Stimulated activated CD8-positive, alpha-beta memory T cell treated with anti-CD3 and anti-CD28 coated beads, Interleukin-4, amount 100 ng/mL, for 4 hours (primary cell): ENCODE measurements around the gene HECTD2.
"Not testable (repeated sequence)": the region's sequence is repeated elsewhere in the genome, so short reads cannot be mapped to it uniquely, and the experiment has no call there.

Experiments
- DNase-seq, 2 donors: peaks; one replicate each; pipeline ENCODE4 v3.0.0-alpha.2; 2020; ENCODE audit warnings: low read depth in 2 of 2, low spot score in 1 of 2

Gene HECTD2

DNA sequence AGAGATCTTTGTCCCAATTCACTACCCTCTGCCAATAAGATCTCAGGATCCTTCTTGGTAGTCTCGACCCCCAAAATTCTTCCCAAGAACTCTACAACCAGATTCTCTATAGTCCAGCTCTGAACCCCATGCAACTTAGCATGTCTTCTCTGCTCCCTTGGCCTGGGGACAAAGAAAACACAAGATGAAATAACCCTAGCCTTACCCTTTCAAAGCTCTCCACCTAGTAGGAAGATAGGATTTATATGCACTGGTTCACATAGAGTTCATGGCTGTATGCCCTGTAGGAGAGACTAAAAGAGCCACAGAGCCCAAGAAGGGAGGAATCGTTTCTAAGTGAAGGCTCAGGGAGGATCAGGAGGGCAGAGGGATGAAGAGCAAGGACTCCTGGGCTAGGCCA is 126.6 kb downstream of the HECTD2 start:
- no peak for DNase-seq

DNA sequence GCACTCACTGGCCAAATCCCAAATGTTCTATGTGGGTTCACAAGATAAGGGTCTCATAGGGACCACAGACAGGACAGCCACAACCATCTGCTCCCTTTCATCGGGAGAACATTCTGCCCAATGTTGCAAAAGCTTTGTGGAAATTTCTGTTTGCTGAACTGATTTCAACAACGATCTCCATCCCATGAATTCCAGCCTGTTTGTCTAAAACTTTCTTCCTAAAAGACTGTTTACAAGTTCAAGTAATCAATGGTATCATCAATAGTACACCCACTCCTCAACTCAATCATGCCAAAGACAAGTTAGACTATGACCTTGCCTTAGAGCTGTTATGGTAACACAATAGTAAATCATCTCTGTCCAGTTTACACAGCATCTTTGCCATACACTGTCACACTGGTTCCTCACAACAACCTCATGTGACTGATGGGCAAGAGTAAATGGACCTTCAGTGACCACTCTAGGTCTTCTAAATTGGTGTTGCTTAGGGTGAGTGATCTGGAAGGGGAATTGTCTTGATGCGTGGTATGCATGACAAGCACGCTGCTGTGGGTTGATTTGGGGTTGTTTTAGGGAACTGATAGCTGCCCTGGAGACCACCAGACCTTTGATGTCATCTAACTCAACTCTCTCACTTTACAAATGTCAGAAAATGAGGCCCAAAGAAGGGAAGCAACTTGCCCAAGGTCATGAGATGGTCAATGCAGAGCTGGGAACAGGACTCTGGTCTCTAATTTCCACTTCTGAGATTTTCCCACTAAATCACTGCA is 127.7 kb downstream of the HECTD2 start:
- DNase-seq, result no peak

DNA sequence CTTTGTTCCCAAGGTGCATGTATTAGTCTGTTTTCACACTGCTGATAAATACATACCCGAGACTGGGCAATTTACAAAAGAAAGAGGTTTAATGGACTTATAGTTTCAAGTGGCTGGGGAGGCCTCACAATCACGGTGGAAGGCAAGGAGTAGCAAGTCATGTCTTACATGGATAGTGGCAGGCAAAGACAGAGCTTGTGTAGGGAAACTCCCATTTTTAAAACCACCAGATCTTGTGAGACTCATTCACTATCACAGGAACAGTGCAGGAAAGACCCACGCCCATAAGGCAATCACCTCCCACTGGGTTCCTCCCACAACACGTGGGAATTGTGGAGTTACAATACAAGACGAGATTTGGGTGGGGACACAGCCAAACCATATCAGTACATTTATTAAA is 129.8 kb downstream of the HECTD2 start:
- DNase-seq, result no peak

DNA sequence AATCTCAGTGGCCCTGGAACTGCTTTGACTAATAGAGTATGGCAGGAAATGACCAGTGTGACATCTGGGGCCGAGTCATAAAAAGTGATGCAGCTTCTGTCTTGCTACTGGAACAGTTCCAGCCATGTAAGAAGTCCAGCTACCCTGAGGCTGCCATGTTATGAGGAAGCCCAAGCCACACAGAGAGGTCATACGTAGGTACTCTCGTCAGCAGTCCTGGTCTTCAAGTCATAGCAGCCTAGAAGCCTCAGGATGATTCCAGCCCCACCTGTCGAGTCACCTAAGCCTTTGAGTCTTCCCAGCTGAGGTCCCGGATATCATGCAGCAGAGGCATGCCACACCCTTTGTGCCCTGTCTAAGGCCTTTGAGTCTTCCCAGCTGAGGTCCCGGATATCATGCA is 130.6 kb downstream of the HECTD2 start:
- DNase-seq, result no peak

DNA sequence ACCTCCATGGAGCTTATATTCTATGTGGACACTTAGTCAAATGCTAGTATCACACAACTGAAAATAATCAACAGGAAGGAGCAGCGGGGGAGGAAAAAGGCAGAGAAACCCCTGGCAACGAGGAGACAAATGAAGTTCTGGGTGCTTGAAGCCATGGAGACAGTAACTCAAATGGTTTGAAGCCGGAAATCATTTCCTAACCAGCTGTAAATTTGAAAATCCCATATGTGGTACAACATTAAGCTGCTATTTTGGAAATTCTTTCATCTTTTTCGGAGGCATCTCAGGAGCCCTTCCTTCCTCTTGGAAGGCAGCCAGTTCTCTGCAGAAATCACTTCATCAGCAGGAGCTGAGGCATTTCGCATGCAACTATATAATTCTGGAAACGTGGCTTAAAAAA is 131.3 kb downstream of the HECTD2 start:
- DNase-seq, result no peak

DNA sequence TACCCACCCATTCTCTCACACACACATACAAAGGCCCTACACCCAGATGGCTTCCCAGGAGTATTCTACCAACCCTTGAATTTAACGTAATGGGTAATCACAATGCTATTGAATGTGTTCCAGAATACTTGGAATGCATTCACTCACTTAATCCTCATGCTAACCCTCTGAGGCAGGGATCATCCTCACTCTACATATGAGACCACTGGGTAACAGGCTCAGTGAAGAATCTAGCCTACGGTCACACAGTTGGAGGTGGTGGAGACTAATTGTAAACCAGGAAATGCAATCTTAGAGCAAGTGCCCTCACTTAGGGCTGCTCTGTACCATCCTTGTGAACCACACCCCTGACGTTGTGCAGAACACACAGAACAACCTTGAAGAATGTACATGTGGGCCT is 135.2 kb downstream of the HECTD2 start:
- DNase-seq, result no peak

DNA sequence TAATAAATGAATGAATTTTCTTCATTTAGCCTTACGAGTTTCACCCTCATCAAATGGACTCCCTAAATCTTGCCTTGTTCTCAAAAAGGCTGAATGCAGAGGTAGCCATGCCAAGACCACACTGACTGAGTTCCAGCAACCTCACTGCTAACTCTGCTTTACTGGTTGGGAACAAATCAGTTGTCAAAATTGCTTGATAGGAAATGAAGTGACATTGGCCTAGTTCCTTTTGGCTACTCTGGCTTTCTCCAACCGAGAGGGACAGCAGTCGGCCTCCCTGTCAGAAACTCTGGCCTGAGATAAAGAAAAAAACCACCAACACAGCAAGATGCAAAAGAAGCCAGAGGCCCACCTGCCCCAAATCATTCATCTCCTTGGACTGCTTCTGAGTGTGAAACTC is 135.7 kb downstream of the HECTD2 start:
- no peak for DNase-seq

DNA sequence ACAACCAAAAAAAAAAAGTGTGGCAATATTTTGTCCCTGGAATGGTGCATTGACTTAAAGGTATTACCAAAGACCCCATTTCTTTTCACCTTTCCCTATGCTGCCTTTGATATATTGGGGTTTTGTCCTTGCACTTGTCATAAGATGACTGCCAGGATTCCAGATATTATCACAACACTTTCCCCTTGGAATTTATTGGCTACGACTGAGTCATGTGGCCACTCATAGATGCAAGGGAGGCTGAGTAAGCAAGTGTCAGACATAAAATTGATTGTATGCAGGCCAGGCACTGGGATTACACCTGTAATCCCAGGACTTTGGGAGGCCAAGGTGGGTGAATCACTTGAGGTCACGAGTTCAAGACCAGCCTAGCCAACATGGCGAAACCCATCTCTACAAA is 139.1 kb downstream of the HECTD2 start:
- DNase-seq, result no peak

DNA sequence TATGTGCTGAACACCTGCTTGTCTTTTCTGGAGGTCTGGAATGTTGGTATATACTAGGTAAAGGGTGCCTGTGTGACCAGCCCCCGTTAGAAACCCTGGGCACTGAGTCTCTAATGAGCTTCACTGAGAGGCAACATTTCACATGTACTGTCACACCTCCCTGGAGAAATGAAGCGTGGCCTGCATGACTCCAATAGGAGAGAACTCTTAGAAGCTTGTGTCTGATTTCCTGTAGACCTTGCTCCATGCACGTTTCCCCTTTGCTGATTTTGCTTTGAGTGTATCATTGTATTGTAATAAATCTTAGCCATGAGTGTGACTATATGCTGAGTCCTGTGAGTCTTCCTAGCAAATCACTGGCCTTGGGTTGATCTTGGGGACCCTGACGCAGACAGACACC is 139.9 kb downstream of the HECTD2 start:
- no peak for DNase-seq

DNA sequence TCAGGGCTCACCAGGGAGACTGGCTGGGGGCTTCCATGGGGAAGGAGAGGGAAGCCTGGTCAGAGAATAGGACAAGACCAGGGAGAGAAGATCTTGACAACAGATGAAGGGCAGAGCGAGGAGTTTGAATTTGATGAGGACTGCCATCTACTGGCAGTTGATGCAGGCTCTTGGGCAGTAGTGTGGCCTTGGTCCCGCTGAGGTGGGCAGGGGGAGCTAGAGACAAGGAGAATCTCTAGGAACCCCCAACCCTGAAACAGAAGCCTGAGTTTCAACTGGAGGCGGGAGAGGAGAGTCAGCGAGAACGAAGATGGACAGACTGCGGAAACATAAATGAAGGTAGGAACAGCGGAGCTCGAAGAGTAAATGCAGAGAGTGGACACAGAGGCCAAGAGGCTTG is 141.7 kb downstream of the HECTD2 start:
- DNase-seq, result no peak

DNA sequence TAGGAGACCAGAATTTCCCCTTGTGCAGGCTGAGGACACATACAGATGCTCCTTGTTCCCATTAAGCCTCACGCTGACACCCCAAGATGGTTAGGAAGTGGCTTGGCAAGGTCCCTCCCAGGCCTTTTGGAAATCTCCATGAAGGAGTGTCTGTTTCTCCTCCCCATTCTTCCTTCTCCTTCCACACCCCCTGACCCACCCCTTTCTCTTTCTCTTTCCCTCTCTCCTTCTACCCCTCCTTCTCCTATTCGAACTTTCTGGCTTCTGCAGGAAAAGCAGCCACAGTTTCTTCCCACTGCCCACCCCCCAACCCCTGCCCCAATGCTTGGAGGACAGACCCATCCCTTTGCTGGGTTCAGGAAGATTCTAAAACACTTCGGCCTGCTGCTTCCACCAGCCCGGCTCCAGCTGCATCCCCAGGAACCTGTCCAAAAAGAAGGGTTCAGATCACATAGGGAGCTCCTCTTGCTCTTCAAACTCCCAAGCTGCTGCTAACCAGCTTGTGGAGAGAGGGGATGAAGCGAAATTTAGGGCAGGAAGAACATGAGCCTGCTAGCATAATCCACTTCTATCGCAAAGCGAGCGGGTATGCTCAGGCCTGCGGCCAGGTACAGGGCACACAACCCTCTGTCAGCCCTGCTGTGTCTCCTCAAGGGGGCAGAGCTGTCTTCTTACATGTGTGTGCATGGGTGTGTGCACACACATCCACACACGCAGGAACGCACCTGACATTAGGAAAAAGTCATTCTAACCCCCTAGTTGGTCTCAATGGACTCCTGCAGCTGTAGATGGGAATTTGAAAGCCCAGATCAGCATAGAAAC is 142.3 kb downstream of the HECTD2 start:
- no peak for DNase-seq

DNA sequence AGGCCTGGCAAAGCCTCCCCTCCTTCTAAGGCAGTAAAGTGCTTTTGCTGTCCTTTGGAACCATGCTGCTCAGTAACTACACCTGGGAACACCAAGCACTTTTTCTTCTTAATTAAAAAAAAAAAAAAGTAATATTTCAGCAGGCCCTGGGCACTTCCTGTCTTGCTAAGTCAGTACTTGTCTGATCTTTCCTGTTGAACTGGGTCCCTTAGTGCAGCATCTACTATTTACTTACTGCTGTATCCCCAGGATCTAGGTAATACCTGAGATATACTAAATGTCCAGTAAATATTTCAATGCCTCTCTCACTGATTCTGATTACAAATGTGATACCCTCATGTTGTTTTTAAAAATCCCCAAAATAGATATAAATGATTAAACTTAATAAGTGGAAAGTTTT is 145.3 kb downstream of the HECTD2 start:
- DNase-seq, result no peak

DNA sequence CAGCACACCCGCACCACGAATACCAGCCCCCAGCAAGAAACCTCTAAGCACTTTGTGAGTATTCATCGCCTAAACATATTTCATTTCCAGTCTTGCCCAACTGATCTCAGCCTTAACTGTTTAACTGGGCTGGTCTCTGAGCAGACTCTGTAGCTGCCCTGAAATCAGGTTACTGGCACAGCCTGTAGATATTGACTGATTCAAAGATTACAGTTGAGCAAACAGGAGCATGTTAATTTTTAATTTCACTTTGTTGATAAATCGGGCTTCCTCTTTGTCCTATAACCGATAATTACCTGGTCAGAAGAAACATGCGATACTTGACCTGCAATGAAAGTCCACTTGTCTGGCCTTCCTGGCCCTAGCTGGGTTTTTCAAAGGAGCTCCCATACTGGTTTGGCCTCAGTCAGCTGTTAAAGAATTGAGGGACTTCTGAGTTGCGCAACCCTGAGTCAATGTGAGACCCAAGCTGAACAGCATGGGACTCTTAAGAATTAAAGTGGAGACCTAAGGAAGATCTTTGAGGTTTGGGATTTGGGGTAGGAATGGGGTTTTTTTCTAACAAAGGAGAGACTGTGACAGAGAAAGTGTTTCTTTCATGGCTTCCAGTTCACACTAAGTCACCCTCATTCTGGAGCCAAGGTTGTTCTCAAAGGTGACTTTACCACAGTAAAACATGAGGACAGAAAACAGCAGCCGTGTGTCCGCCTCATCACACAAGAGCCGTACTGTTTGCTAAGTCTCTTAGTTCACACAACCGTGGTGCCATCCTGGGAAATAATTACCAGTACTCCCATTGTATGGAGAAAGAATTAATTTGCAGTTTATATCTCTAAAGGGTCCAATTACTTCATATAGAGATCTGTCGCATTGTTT is 146.8 kb downstream of the HECTD2 start:
- DNase-seq, result no peak

DNA sequence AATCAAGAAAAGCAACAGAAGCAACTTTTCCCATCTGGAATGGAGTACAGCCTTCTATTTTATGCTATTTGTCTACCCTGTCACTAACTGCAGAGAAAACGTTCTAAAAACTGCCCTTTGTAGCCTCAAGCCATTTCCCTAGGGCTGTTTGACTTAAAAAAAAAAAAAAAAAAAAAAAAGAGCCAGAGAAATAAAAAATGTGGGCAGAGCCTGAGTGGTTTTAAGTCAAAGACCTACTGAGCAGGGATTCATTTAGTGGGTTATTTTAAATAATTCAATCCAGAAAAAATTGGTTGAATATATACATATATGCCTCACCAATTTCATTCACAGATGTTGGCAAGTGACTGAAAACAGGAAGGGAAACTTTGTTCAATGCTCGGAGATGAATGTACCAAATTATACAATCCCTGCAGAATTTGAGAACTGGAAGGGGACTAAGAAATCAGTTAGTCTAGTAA is 147.5 kb downstream of the HECTD2 start:
- no peak for DNase-seq

DNA sequence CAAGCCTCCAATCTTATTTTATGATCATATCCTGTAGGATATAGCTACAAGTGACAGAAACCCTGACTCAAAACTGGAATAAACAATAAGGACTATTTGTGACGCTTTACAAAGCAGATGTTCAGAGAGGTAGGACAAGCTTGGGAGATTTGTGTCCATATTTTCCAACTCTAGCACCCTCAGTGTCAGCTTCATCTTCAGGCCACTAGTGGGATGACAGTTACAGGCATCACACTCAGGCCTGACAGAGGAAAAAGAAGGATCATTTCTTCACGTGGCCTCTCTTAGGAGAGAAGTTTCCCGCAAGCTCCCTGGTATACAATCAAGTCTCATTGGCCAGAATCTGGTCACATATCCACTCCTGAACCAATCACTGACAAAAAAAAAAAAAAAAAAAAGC is 148.3 kb downstream of the HECTD2 start:
- DNase-seq, result no peak

DNA sequence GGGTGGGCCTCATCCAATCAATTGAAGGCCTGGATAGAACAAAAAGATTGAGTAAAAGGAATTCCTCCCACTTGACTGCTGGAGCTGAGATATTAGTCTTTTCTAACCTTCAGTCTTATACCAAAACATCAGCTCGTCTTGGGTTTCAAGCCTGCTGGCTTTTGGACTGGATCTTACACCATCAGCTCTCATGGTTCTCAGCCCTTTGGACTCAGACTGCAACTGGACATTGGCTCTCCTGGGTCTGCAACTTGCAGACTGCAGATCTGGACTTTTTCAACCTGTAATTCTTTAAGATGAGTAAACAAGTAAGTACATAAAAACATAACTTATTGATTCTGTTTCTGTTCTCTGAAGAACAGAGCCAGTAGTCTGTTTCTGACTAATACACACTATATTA is 149.0 kb downstream of the HECTD2 start:
- no peak for DNase-seq

DNA sequence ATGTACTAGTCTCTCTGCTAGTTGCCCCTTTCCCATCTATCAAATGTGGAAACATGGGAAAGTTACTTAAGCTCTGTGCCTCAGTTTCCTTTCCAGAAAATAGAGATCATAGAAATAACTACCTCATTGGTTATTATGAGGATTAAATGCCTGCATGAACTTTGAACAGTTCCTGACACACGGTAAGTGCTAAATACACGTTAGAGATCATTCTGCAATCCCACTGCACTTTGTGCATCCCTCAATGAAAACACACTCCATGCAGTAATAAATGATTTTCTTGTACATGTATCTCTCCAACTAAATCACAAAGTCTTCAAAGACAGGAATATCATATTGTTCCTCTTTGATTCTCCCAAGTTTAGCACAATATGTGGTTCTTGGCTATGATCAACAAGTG is 149.6 kb downstream of the HECTD2 start:
- DNase-seq, result no peak

DNA sequence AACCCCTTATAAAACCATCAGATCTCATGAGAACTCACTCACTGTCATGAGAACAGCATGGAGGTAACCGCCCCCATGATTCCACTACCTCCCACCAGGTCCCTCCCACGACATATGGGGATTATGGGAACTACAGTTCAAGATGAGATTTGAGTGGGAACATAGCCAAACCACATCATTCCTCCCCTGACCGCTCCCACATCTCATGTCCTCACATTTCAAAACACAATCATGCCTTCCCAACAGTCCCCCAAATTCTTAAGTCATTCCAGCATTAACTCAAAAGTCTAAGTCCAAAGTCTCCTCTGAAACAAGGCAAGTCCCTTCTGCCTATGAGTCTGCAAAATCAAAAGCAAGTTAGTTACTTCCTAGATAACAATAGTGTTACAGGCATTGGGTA is 150.7 kb downstream of the HECTD2 start:
- not testable (repeated sequence) for DNase-seq

DNA sequence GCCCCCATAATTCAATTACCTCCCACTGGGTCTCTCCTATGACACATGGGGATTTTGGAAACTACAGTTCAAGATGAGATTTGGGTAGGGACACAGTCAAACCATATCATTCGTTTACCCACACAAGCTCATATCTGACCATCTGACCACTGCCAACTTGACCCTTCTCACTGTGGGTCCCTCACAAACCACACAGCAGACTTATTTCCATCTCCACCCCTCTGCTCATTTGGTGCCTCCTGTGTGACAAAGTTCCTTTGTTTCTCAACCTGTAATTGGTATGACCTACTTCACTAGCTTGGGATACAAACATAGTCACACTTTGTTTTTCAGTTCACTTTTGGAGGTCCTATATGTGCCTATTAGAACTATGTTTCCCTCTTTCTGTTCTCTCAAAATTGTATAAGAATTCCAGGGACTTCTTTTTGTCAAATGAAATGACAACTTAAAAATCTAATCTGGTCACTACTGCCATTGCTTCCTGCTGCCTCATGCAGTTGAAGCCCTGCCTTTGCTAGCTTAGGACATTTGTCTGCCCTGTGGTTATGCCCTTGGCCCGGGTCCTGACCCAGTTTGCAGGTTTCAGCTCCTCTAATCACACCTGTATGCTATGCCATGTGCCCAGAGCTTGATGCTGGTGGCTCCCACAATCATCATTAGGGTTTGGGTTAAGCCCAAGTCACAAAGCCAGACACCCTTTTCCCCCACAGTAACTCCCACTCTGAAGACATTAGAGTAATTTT is 152.9 kb downstream of the HECTD2 start:
- no peak for DNase-seq

DNA sequence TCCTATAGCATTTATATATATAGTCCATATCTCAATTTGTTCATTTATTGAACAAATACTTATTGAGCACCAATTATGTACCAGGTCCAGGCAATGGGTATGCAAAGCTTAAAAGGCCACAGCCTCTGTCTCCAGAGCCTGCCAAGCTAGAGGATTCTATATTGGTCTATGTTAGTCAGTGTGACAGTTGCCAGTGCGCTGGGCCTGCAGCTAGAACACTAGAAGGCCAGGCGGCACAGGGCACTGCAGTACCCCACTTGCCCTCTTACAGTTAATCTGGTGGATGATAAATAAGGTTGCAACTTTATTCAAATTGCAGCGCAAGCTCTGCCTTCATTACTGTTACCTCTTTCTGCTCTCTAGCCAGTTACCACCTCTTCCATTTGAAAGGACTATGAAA is 153.9 kb downstream of the HECTD2 start:
- no peak for DNase-seq
